GM21390 (cell line): Measurements from ENCODE around the gene C3.
"Not testable (repeated sequence)": the region's sequence is repeated elsewhere in the genome, so short reads cannot be mapped to it uniquely, and the experiment has no call there.

Experiments used
- ATAC-seq: cut with Tn5 transposase; IDR thresholded peaks from one replicate; pipeline ENCODE4 v1.9.1; 2021; ENCODE audit not compliant: unreplicated experiment

C3 gene

DNA sequence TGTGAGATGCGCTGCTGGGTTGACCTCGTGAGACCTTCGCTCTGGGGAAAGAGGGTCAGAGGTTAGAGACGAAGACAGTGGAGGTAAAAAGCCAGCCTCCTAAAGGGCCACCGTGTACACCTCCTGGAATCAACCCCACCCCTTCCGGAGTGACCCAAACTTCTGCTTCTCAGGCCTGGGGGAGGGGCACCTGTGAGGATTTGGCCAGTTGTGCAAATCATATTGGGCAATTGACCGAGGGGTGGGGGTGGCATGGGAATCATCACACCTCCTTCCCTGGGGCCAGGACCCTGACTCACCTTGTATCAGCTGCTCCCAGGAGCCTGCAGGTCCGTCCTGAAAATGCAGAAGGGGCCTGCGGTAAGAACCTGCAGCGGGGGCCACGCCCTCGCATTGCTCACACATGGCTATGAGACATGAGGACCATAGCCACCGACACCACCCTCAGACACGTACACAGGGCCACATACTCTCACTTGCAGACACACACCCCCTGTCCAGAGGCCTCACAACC, 53.3 kb downstream of the C3 start:
- ATAC-seq: no peak

DNA sequence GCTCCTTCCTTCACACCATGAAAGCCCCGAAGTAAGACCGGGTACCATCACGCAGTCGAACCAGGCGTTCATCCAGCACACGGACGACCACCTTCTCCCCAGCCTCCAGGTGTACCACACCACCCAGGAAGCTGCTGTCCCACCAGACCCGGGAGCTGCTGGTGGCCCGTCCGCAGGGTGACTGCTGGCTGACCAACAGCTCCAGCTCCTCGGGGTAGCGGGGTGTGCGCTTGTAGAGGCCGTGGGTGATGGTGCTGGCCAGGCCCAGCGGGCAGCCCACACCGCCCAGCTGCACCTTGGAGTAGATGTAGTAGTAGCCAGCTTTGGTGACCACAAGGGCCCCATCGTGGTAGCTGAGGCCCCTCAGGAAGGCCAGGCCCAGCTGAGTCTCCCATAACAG, 55.5 kb downstream of the C3 start:
- no peak for ATAC-seq

DNA sequence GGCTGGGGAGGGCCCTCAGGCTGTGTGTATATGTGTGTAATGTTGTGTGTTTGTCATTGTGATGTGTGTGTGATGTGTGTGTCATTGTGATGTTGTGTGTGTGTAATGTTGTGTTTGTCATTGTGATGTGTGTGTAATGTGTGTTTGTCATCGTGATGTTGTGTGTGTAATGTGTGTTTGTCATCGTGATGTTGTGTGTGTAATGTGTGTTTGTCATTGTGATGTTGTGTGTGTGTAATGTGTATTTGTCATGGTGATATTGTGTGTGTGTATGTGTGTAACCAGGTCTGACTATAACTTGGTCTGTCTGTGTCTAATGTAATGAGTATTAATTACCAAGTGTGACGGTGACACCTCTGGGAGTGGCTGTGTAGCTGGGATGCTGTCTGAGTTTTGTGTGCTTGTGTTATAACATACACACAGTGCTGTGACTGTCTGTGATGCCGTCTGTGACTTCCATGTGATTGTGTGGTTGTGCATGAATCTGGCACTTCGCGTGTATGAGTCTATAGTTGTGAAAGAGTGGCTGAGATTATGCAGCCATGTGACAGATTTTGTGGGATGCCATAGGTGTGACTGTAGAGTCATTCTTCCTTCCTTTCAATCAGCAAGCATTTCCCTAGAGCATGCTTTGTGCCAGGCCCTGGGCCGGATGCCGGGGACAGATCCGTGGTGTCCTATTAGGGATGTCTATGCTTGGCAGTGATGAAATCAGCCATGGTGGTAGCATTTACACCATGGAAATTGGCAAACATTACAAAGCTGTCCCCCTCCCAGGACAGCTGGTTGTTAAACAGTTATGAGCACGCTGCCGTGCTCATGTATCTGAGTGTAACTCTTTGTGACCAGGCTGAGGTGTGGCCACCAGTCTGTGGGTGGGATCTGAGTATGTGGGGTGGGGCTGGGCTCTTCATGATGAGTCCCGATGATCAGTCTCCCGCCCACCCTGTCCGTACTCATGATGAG, 56.9 kb downstream of the C3 start:
- ATAC-seq: no peak

DNA sequence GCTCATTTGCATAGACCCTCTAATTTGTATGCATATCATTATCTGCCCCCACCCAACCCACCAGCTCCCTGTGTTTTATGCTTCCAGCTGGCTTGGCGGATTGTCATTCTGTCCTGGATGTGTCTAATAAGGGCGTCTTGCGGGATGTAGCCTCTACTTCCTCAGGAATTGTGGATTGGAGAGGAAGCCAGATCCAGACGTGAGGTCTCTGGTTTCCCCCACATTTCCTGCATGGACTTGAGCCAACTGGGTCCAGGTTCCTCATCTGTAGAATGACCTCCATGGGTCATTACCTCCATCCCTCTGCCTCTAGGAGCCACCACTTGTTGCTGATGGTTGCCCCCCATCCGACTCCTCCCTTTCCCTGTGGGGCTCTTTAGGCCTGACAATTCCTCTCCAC, 57.7 kb downstream of the C3 start:
- no peak for ATAC-seq

DNA sequence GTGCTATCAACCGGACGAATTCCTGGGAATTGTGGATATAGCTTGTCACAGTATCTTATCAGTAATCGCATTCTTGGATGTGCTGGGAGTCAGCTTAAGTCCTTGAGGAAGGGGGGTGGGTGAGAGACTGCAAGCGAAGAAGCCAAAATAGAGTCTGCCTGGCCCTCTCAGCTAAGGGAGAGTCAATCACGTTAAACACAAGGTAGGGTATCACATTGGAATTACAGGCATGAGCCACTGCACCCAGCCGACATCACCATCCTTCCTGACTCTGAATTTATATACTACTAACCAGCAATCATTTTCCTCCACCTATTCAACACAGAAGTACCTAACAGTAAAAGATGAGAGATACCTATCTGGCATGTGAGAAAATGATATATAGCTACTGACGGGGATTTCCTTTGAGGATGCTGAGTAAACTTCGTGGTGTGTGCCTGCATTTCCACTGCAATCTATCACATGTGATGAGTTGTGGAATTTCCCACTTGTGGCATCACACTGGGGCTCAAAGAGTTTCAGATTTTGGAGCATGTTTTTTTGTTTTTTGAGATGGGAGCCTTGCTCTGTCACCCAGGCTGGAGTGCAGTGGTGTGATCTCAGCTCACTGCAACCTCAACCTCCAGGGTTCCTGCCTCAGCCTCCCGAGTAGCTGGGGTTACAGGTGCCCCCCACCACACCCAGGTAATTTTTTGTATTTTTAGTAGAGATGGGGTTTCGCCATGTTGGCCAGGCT, 58.8 kb downstream of the C3 start:
- ATAC-seq: not testable (repeated sequence)

DNA sequence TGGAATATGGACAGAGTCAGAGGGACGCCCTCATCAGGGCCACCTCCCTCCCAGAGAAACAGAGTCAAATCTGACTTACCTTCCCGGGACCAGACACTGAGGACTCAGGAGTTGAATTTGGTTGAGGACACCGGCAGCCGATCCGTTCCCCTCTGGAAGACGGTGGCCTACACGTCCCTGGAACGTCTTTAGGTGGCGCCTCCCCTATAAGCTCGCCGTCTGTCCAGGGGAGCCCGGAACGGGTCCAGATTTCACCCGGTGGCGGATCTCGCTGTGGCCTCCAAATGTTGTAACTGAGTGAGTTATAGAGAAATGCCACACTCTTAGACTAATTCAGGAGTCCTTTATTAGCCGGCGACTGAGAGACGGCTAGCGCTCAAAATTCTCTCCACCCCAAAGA, 59.5 kb downstream of the C3 start:
- no peak for ATAC-seq

DNA sequence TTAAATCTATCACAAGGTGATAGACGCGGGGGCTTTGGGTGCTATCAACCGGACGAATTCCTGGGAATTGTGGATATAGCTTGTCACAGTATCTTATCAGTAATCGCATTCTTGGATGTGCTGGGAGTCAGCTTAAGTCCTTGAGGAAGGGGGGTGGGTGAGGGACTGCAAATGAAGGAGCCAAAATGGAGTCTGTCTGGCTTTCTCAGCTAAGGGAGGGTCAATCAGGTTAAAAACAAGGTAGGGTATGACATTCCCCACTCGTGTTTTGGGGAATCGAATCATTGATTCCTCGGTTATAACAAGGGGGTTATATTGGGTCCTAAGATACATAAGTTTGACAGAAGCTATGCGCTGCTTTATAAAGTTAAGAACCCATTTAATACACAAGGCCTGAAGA, 64.1 kb downstream of the C3 start:
- not testable (repeated sequence) for ATAC-seq

DNA sequence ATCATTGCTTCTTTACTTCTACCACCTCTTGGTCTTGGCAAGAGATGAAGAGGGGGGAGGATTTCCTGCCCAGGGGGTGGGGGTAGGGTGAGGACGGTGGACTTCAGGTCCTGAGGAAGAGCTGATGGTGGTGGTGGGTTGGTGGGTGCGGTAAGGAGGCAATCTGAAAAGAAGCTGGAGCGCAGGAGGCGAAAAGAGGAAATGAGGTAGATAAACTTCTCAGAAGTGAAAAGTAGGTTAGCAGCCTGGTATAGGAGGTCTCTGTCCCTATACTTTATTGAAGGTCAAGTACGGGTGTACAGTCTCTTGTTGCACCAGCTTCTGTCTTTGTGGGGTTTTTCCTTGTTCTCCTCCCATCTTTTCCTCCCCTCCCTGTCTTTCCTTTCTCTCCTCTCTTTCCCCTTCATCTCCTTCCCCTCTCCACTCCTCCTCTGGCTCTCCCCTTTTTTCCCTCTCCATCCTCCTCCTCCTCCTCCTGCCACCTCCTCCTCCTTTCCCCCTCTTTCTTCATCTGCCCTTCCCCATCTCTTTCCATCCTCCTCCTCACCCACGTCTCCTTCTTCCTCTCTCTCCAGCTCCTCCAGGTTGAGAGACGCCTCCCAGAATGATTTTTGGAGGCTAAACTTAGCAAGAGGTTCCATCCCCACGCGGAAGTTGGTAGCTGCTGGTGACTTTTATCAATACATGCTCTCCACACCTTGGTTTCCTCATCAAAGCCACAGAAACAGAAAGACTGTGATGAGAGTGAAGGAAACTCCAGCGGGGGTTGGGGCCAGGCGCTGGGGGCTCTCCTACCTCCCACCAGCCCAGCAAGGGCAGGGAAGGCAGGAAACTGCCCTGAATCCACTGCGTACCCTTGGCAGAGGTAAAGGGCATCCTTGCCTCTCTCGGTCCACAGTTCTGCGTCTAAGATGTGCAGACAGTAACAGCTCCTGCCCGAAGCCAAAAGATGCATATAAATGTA, 65.8 kb downstream of the C3 start:
- ATAC-seq: no peak

DNA sequence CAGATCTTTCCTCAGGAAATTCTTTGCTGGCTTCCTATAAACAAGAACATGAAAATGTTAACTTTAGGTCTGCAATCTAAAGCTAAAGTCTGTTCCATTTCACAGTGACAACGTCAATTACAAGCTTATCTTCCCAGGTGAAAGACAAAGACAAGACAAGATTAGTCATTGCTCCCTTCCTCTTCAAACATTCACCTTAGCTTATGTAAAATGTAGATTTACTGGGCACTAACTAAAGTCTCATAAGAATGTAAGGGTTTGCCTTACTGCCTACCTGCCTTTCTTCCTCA, 67.7 kb downstream of the C3 start:
- no peak for ATAC-seq

DNA sequence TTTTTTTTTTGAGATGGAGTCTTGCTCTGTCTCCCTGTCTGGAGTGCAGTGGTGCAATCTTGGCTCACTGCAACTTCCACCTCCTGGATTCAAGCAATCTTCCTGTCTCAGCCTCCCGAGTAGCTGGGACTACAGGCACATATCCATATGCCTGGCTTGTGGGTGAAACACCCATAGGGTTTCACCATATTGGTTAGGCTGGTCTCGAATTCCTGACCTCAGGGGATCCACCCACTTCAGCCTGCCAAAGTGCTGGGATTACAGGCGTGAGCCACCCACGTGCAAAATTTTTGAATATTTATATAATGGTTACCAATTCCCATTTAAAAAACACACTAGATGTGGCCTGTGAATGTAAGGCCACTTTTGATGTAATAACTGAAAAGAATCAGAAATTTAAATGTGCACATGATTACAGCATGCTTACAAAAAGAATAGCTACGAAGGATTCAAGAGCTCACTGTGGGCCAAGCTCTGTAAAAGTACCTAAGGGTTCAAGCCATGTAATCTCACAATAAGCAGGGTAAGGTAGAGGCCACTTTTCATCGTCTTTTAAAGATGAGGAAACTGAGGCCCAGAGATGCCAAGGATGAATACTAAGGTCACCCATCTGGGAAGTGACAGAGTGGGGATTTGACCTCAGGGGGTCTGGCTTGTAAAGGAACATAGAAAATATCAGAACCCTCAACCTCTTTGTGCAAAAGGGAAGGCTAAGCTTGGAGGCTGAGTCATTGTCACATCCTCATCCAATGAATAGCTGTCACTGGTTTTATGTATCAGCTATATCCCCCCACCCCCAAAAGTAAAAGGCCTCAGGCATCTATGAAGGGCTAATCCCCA, 68.3 kb downstream of the C3 start:
- no peak for ATAC-seq

DNA sequence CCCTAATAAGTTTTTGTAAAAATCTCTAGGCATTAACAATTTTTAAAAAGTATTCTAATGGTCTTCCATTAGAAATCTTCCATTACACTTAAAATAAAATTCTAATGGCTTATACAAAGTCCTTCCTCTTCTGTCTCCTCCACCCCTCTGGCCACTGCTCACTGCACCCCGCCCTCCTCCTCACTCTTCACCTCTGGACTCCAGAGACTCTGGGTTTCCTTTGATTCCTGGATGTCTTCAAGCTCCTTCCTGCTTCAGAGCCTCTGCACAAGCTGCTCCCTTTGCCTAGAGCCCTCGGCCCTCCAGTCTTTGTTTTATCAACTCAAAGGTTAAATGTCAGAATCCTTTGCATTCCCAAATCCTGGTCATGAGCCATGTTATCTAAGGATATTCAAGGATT, 71.3 kb downstream of the C3 start:
- no peak for ATAC-seq

DNA sequence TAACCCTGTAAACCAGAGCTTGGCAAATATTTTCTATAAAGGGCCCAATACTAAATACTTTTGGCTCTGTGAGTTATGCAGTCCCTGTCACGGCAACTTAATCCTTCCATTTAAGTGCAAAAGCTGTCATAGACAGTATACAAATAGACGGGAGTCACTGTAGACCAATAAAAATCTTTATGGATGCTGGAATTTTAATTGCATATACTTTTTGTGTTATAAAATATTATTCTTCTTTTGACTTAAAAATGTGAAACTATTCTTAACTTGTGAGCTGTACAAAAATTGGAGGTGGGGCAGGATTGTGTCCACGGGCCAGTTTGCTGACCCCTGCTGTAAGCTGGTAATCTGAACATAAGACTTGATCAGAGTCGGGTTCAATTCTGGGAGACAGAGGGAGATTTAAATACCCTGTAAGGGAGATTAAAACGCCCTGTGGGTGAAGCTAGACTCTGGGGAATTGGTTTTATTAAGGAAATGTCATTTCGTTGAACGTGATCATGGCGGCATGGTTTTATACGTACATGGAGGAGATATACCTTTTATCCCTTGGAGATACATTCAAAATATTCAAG, 72.2 kb downstream of the C3 start:
- ATAC-seq: no peak

DNA sequence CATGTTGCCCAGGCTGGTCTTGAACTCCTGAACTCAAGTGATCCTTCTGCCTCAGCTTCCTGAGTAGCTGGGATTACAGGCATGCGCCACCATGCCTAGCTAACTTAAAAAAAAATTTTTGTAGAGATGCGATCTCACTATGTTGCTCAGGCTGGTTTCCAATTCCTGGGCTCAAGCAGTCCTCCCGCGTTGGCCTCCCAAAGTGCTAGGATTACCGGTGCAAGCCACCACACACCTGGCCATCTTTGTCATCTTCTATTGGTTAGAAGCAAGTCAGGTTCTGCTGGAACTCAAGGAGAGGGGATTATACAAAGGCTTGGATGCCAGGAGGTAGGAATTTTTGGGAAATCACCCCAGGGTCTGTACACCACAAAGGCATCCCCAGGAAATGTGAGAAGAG, 75.7 kb downstream of the C3 start:
- no peak for ATAC-seq

DNA sequence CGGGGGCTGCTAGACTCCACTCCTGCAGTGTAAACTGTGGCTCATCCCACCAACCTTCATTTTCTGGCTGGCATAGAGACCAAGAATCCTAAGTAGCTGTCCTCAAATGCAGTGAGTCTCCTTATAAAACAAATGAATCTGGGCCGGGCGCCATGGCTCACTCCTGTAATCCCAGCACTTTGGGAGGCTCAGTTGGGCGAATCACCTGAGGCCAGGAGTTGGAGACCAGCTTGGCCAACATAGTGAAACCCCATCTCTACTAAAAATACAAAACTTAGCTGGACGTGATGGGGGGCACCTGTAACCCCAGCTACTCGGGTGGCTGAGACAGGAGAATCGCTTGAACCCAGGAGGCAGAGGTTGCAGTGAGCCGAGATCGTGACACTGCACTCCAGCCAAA, 80.1 kb downstream of the C3 start:
- not testable (repeated sequence) for ATAC-seq

DNA sequence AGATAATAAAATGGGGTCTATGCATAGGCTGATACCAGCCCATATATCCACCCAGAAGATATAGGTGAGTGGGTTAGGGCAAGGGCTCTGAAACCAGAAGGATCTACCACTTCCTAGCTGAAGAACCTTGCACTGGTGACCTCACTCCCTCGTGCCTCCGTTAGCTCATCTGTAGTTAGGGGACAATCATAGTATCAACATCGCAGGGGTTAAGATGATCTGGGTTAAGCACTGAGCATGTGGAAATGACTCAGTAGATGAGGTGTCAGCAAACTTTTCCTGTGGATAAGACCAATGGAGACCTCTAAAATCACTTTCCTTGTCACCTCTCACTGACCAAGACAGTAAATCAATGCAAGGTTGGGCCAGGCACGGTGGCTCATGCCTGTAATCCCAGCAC, 81.0 kb downstream of the C3 start:
- no peak for ATAC-seq

DNA sequence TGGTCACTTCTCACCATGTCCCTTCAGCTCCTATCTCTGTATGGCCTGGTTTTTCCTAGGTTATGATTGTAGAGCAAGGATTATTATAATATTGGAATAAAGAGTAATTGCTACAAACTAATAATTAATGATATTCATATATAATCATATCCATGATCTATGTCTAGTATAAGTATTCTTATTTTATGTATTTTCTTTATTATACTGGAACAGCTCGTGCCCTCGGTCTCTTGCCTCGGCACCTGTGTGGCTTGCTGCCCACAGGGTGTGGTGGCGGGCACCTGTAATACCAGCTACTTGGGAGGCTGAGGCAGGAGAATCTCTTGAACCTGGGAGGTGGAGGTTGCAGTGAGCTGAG, 87.0 kb downstream of the C3 start:
- ATAC-seq: not testable (repeated sequence)

DNA sequence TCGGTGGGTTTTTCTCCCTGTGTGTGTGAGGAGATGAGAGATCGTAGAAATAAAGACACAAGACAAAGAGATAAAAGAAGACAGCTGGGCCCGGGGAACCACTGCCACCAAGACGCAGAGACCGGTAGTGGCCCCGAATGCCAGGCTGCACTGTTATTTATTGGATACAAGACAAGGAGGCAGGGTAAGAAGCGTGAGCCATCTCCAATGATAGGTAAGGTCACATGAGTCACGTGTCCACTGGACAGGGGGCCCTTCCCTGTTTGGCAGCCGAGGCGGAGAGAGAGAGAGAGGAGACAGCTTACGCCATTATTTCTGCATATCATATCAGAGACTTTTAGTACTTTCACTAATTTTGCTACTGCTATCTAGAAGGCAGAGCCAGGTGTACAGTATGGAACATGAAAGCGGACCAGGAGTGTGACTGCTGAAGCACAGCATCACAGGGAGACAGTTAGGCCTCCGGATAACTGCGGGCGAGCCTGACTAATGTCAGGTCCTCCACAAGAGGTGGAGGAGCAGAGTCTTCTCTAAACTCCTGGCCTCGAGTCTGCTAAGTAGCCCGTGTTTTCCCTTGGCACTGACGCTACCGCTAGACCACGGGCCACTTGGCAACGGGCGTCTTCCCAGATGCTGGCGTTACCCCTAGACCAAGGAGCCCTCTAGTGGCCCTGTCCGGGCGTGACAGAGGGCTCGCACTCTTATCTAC, 87.5 kb downstream of the C3 start:
- not testable (repeated sequence) for ATAC-seq

DNA sequence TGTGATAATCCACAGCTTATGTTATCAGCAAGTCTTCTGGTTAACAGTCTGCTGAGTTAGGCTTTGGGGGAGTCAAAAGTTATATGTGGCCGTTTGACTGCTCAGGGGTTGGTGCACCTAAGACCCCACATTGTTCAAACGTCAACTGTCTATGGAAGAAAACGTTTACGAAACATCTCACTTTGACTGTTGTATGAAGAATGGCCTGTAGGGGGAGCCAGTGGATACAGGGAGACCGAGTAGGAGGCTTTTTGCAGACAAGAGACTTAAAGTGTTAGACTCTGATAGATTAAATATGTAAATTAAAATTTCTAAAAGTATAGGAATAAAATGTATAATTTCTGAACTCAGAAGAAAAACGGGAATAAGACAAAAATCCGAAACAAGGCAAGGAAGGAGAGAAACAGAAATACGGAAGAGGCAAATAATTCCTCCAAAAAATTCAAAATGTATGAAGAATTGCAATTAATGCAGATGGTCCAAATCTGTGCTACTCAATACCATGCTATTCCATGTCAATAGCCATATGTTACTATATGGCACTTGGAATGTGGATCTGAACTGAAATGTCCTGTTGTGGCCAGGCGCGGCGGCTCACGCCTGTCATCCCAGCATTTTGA, 88.3 kb downstream of the C3 start:
- ATAC-seq: no peak
